ENCODE results near the gene CD9.

CD9 gene

GRCh38 chr12:6275928-6276887 lies 76.0 kb downstream of the CD9 start:
- no peak for DNase-seq (ENCODE audit: low spot score)

- DNase-seq (ENCODE audit: low spot score) = no peak
Measured at GRCh38 chr12:6276956-6277620, 76.9 kb downstream of the CD9 start.

- DNase-seq (ENCODE audit: low spot score) = no peak
Measured at GRCh38 chr12:6277982-6278438, 77.8 kb downstream of the CD9 start.

GRCh38 chr12:6278439-6279255 lies 78.4 kb downstream of the CD9 start:
- DNase-seq (ENCODE audit: low spot score) = peak; percentile 98

- DNase-seq (ENCODE audit: low spot score) = no peak
Measured at GRCh38 chr12:6279256-6279628, 79.0 kb downstream of the CD9 start.

- no peak for DNase-seq (ENCODE audit: low spot score)
Measured at GRCh38 chr12:6279631-6280030, 79.4 kb downstream of the CD9 start.

GRCh38 chr12:6280053-6280469 lies 79.9 kb downstream of the CD9 start:
- DNase-seq (ENCODE audit: low spot score) = peak; percentile 90

GRCh38 chr12:6280672-6281071 lies 80.5 kb downstream of the CD9 start:
- DNase-seq (ENCODE audit: low spot score) = no peak

GRCh38 chr12:6281081-6281809 lies 81.0 kb downstream of the CD9 start:
- DNase-seq (ENCODE audit: low spot score) = no peak

GRCh38 chr12:6282453-6282840 lies 82.2 kb downstream of the CD9 start:
- DNase-seq (ENCODE audit: low spot score) = no peak

GRCh38 chr12:6284273-6284672 lies 84.1 kb downstream of the CD9 start:
- DNase-seq (ENCODE audit: low spot score) = no peak

GRCh38 chr12:6285063-6285477 lies 84.9 kb downstream of the CD9 start:
- peak; percentile 91 for DNase-seq (ENCODE audit: low spot score)

GRCh38 chr12:6285532-6286306 lies 85.5 kb downstream of the CD9 start:
- no peak for DNase-seq (ENCODE audit: low spot score)
